Esophagus squamous epithelium (tissue), 4 donors: Measurements from ENCODE around the gene FANCL.

Experiments used
- POLR2A ChIP-seq, 4 donors: fragments of 450-650 bp; IDR thresholded peaks; one replicate each; pipeline ENCODE4 v1.6.1; 2017; ENCODE audit warnings: antibody characterized with exemption in 4 of 4, mild to moderate bottlenecking in 4 of 4, moderate library complexity in 3 of 4
- TF ChIP-seq, protein P1 (sequence below), 6 experiments: fragments of 450-650 bp in 4 of 6; fragments of 200-600 bp in 2 of 6; sonication (generic) in 2 of 6; IDR thresholded peaks; one replicate each; pipeline ENCODE4 v1.5.1; 2016 to 2019; ENCODE audit warnings: antibody characterized with exemption in 6 of 6, mild to moderate bottlenecking in 4 of 6, moderate library complexity in 4 of 6

DNA sequence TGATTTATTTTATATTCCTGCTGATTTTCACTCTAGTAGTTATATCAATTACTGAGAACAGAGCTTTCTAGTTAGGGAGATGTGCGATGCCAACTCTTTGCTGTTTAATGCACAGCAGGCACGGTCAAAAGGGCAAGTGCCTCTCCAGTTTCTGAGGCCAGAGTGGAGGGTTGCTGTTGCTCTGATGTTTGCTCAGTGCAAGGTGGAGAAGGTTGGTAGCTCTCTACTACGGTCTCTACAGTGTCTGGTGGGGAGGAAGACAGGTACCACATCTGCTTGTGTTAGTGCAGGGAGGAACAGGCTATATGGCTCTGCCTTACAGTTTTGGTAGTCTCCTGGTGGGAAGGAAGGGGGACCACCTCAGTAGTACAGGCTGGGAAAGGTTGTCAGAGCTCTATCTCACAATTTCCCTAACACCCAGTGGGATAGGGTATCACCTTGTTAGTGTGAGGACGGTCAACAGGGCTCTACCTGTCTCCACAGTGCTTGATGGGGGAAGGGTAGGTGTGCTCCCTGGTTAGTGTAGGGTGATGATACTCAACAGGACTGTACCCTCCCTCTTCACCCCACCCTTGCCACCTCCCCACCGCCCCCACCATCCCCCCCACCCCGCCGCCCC is 85.9 kb downstream of the FANCL start:
- TF ChIP-seq, protein P1, sequence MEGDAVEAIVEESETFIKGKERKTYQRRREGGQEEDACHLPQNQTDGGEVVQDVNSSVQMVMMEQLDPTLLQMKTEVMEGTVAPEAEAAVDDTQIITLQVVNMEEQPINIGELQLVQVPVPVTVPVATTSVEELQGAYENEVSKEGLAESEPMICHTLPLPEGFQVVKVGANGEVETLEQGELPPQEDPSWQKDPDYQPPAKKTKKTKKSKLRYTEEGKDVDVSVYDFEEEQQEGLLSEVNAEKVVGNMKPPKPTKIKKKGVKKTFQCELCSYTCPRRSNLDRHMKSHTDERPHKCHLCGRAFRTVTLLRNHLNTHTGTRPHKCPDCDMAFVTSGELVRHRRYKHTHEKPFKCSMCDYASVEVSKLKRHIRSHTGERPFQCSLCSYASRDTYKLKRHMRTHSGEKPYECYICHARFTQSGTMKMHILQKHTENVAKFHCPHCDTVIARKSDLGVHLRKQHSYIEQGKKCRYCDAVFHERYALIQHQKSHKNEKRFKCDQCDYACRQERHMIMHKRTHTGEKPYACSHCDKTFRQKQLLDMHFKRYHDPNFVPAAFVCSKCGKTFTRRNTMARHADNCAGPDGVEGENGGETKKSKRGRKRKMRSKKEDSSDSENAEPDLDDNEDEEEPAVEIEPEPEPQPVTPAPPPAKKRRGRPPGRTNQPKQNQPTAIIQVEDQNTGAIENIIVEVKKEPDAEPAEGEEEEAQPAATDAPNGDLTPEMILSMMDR (IDR thresholded peaks at IDR 0.05) = no peak
- TF ChIP-seq POLR2A (IDR thresholded peaks at IDR 0.05) = no peak
